HEK293 (cell line): ENCODE measurements around the gene FRMD6.

ENCODE experiments used
- CTCF ChIA-PET: fragments of 350-600 bp; formaldehyde crosslinking; extraction: SDS; loops from one replicate; lab custom pipeline; 2021; ENCODE audit warnings: antibody characterized with exemption; lab: Yijun Ruan, JAX
- POLR2A ChIA-PET: fragments of 300-600 bp; formaldehyde crosslinking; extraction: SDS; loops from one replicate; lab custom pipeline; 2020; ENCODE audit warnings: antibody characterized with exemption, inconsistent platforms; lab: Yijun Ruan, JAX
- H3K27ac ChIP-seq: fragments of 200-500 bp; sonication (Bioruptor generic); 2 replicates; pipeline ENCODE4 v1.5.1; 2014; ENCODE audit warnings: low read depth, low read length, control low read depth, inconsistent platforms; ENCODE audit errors: extremely low read depth
- H3K36me3 ChIP-seq, 2 experiments: fragments of 200-500 bp in 1 of 2; sonication (Bioruptor generic) in 1 of 2; 1 replicate in 1 of 2; 2 replicates in 1 of 2; pipeline ENCODE4 v1.5.1; 2014 to 2017; ENCODE audit warnings: inconsistent platforms in 2 of 2, low read length in 2 of 2; ENCODE audit not compliant: control insufficient read depth in 2 of 2, insufficient read depth in 1 of 2
- H3K4me1 ChIP-seq: fragments of 200-500 bp; sonication (Bioruptor generic); 2 replicates; pipeline ENCODE4 v1.5.1; 2014; ENCODE audit warnings: mild to moderate bottlenecking, low read length, inconsistent platforms; ENCODE audit not compliant: control insufficient read depth, insufficient read depth
- H3K4me3 ChIP-seq: 2 replicates; pipeline ENCODE4 v1.5.1; 2011; ENCODE audit warnings: low read depth, mild to moderate bottlenecking, control low read depth, low read length, moderate library complexity
- H3K9me3 ChIP-seq: fragments of 200-500 bp; sonication (Bioruptor generic); 2 replicates; pipeline ENCODE4 v1.5.1; 2014; ENCODE audit warnings: low read depth, low read length, inconsistent platforms; ENCODE audit not compliant: control insufficient read depth, insufficient read depth
- CTCF ChIP-seq: fragments of 450-650 bp; formaldehyde crosslinking; IDR thresholded peaks from 2 replicates; pipeline ENCODE4 v1.5.1; 2016; ENCODE audit warnings: missing biosample characterization, missing genetic modification characterization
- GLI2 ChIP-seq: fragments of 450-650 bp; formaldehyde crosslinking; IDR thresholded peaks from 2 replicates; pipeline ENCODE4; 2017; ENCODE audit warnings: missing biosample characterization, missing genetic modification characterization, low read depth, borderline replicate concordance
- KLF16 ChIP-seq: fragments of 450-650 bp; formaldehyde crosslinking; IDR thresholded peaks from 2 replicates; pipeline ENCODE4 v1.5.1; 2017; ENCODE audit warnings: missing biosample characterization, missing genetic modification characterization
- MYNN ChIP-seq: fragments of 450-650 bp; formaldehyde crosslinking; IDR thresholded peaks from 2 replicates; pipeline ENCODE4 v1.5.1; 2016; ENCODE audit warnings: missing biosample characterization, missing genetic modification characterization, borderline replicate concordance
- SP2 ChIP-seq: fragments of 450-650 bp; formaldehyde crosslinking; IDR thresholded peaks from 2 replicates; pipeline ENCODE4 v1.5.1; 2016; ENCODE audit warnings: missing biosample characterization, missing genetic modification characterization
- ZBTB10 ChIP-seq: fragments of 450-650 bp; formaldehyde crosslinking; IDR thresholded peaks from 2 replicates; pipeline ENCODE4 v1.5.1; 2016; ENCODE audit warnings: missing biosample characterization, missing genetic modification characterization
- ZBTB26 ChIP-seq: fragments of 450-650 bp; formaldehyde crosslinking; optimal IDR thresholded peaks from 2 replicates; pipeline ENCODE3; 2016; ENCODE audit warnings: missing biosample characterization, mild to moderate bottlenecking, missing genetic modification characterization
- ZEB2 ChIP-seq: fragments of 450-650 bp; formaldehyde crosslinking; IDR thresholded peaks from 2 replicates; pipeline ENCODE4 v1.5.1; 2016; ENCODE audit warnings: missing biosample characterization, missing genetic modification characterization
- ZNF175 ChIP-seq: fragments of 450-650 bp; formaldehyde crosslinking; IDR thresholded peaks from 2 replicates; pipeline ENCODE4 v1.5.1; 2016; ENCODE audit warnings: missing biosample characterization, missing genetic modification characterization
- ZNF184 ChIP-seq: fragments of 450-650 bp; IDR thresholded peaks from 2 replicates; pipeline ENCODE4 v1.5.1; 2018; ENCODE audit warnings: missing biosample characterization, mild to moderate bottlenecking, missing genetic modification characterization
- ZNF23 ChIP-seq: fragments of 450-650 bp; formaldehyde crosslinking; IDR thresholded peaks from 2 replicates; pipeline ENCODE4 v1.5.1; 2016; ENCODE audit warnings: missing biosample characterization, missing genetic modification characterization, borderline replicate concordance
- ZNF548 ChIP-seq: fragments of 450-650 bp; formaldehyde crosslinking; IDR thresholded peaks from 2 replicates; pipeline ENCODE4 v1.5.1; 2016; ENCODE audit warnings: missing biosample characterization, missing genetic modification characterization
- ZNF571 ChIP-seq: fragments of 450-650 bp; formaldehyde crosslinking; IDR thresholded peaks from 2 replicates; pipeline ENCODE4 v1.5.0; 2017; ENCODE audit warnings: missing biosample characterization, missing genetic modification characterization
- ZNF610 ChIP-seq: fragments of 450-650 bp; formaldehyde crosslinking; IDR thresholded peaks from 2 replicates; pipeline ENCODE4 v1.5.1; 2016; ENCODE audit warnings: missing biosample characterization, missing genetic modification characterization, borderline replicate concordance
- ZNF639 ChIP-seq: fragments of 450-650 bp; formaldehyde crosslinking; IDR thresholded peaks from 2 replicates; pipeline ENCODE4 v1.5.1; 2016; ENCODE audit warnings: missing biosample characterization, missing genetic modification characterization
- ZNF658 ChIP-seq: fragments of 450-650 bp; formaldehyde crosslinking; IDR thresholded peaks from 2 replicates; pipeline ENCODE4; 2016; ENCODE audit warnings: missing biosample characterization, missing genetic modification characterization
- ZNF692 ChIP-seq: fragments of 450-650 bp; formaldehyde crosslinking; IDR thresholded peaks from 2 replicates; pipeline ENCODE4 v1.5.1; 2016; ENCODE audit warnings: missing biosample characterization, missing genetic modification characterization
- ZNF777 ChIP-seq: fragments of 450-650 bp; formaldehyde crosslinking; IDR thresholded peaks from 2 replicates; pipeline ENCODE4 v1.5.1; 2017; ENCODE audit warnings: missing biosample characterization, missing genetic modification characterization, borderline replicate concordance
- ZSCAN16 ChIP-seq: fragments of 450-650 bp; formaldehyde crosslinking; IDR thresholded peaks from 2 replicates; pipeline ENCODE4 v1.5.1; 2016; ENCODE audit warnings: missing biosample characterization, missing genetic modification characterization

FRMD6 gene

GRCh38 chr14:51602310-51602709 is 49.4 kb upstream of the FRMD6 start:
- Histone ChIP-seq H3K27ac (no peak overlapping the region), H3K9me3 (no peaks in the 10 kb centered on the region), H3K36me3 (no peaks in the 10 kb centered on the region), H3K4me1 (no peaks in the 10 kb centered on the region)
- CTCF ChIA-PET, result no interaction called here
- TF ChIP-seq ZNF548 (tag by site-specific recombination) (no peak), ZBTB10 (tag by site-specific recombination) (no peak), ZNF571 (no peak), ZNF610 (tag by site-specific recombination) (no peak), ZNF639 (tag by site-specific recombination) (no peak), MYNN (tag by site-specific recombination) (no peak), CTCF (tag by site-specific recombination) (no peak)
- TF ChIP-seq, all 188 proteins: peak for 0
- POLR2A ChIA-PET, result no interaction called here
- no peak overlapping the region for H3K4me3 ChIP-seq

GRCh38 chr14:51603495-51603894 is 48.2 kb upstream of the FRMD6 start:
- H3K36me3 ChIP-seq, result no peaks in the 10 kb centered on the region
- POLR2A ChIA-PET, result no interaction called here
- H3K9me3 ChIP-seq, result no peaks in the 10 kb centered on the region
- TF ChIP-seq ZNF184 (no peak), ZEB2 (tag by site-specific recombination) (no peak), KLF16 (no peak), ZBTB26 (no peak), GLI2 (tag by site-specific recombination) (no peak), ZNF23 (no peak), SP2 (tag by site-specific recombination) (no peak), ZNF658 (tag by site-specific recombination) (no peak), ZNF777 (tag by site-specific recombination) (no peak), ZNF692 (tag by site-specific recombination) (no peak), ZNF175 (tag by site-specific recombination) (no peak), ZSCAN16 (tag by site-specific recombination) (no peak)
- CTCF ChIA-PET, result no interaction called here
- no peaks in the 10 kb centered on the region for H3K4me1 ChIP-seq
- H3K27ac ChIP-seq, result no peak overlapping the region
- H3K4me3 ChIP-seq, result no peak overlapping the region
